Right lobe of liver (tissue), 4 donors: ENCODE measurements around the gene RASA4.
"Not testable (repeated sequence)": the region's sequence is repeated elsewhere in the genome, so short reads cannot be mapped to it uniquely, and the experiment has no call there.

Experiments
- CTCF ChIP-seq, 4 donors: fragments of 200-600 bp in 3 of 4; fragments of 450-650 bp in 1 of 4; IDR thresholded peaks; one replicate each; pipeline versions ENCODE4 v1.5.1 to v1.8.0; 2016 to 2022; ENCODE audit warnings: antibody characterized with exemption in 4 of 4, mild to moderate bottlenecking in 2 of 4
- POLR2A ChIP-seq: fragments of 450-650 bp; IDR thresholded peaks from one replicate; pipeline ENCODE4 v1.6.1; 2017; ENCODE audit warnings: antibody characterized with exemption, mild to moderate bottlenecking
- donor health status: DM: no; HTN: no; CAD: no.
- donor health status: DM: no; HTN: no; CAD: no.
- donor health status: DM: no; HTN: yes; CAD: no.

GRCh38 chr7:102531583-102531982 lies 85.0 kb downstream of the RASA4 start:
- TF ChIP-seq CTCF (IDR thresholded peaks at IDR 0.05); POLR2A: not testable (repeated sequence)
